COLO829 (cell line): ENCODE data around the gene OTOP1.
"Not testable (repeated sequence)": the region's sequence is repeated elsewhere in the genome, so short reads cannot be mapped to it uniquely, and the experiment has no call there.

Experiments used
- DNase-seq: peaks from one replicate; pipeline ENCODE4 v3.0.0; 2012; ENCODE audit warnings: low spot score

The OTOP1 gene

GRCh38 chr4:4160956-4161665, 65.6 kb downstream of the OTOP1 start:
- DNase-seq: not testable (repeated sequence)

- DNase-seq: not testable (repeated sequence)
Measured at GRCh38 chr4:4145622-4146021, 81.1 kb downstream of the OTOP1 start.

GRCh38 chr4:4143376-4143775, 83.4 kb downstream of the OTOP1 start:
- DNase-seq: not testable (repeated sequence)

DNA sequence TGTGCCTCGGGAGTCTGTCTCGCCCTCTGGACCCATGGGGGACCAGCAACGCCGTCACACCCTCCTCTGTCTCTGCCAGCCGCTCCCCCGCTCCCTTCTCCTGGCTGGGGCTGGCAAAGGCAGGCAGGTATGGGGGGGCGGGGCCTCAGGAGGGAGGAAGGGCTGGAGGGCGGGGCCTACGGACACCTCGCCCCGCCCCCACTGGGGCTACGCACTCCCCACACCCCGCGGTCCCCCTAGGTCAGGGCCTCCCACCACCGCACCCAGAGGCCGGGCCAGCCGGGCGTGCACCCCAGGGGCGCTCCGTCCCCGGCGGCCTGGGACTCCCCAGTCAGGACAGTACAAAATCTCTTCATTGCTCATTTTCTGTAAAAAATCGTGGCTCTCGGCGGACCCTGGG, 84.0 kb downstream of the OTOP1 start:
- DNase-seq: not testable (repeated sequence)

DNA sequence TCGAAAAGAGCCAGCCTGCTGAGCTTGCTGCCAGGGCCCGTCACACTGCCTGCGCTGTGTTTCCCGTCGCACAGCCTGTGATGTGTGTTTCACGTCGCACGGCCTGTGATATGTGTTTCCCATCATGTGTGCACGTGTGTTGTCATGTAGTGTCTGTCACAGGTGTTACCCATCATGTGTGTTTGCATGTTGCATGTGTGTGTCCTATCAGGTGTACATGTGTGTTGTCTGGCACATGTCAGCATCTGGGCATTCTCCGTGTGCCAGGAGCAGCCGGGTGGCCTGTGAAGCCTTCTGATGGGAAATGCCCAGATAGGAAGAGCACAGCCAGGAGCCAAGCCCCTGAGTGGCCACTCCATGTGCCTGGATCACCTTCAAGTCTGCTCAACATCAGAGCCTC, 85.5 kb downstream of the OTOP1 start:
- not testable (repeated sequence) for DNase-seq
